Glutamatergic neuron (in vitro differentiated cells): Measurements from ENCODE around the gene OTX2. TPM values are rescaled to one million over a fixed set of nuclear protein-coding genes. Genes with fewer than 3 reads are reported as not detected.
A peak's percentile ranks its signal among the peaks of the same experiment; 100 is the strongest.

ENCODE experiments used
- DNase-seq: peaks from one replicate; pipeline ENCODE4 v3.0.0; 2022
- H3K27ac Mint-ChIP-seq: one replicate; pipeline ENCODE4 v1.8.0; 2020; ENCODE audit warnings: mild to moderate bottlenecking, mixed read lengths, inconsistent platforms; ENCODE audit not compliant: unreplicated experiment
- H3K27me3 Mint-ChIP-seq: one replicate; pipeline ENCODE4 v1.8.0; 2020; ENCODE audit warnings: mild to moderate bottlenecking, moderate library complexity, mixed read lengths, inconsistent platforms; ENCODE audit not compliant: unreplicated experiment
- H3K36me3 Mint-ChIP-seq: one replicate; pipeline ENCODE4 v1.8.0; 2020; ENCODE audit warnings: mild to moderate bottlenecking, mixed read lengths, inconsistent platforms; ENCODE audit not compliant: unreplicated experiment
- H3K4me1 Mint-ChIP-seq: one replicate; pipeline ENCODE4 v1.8.0; 2020; ENCODE audit warnings: mild to moderate bottlenecking, low read depth, mixed read lengths, inconsistent platforms; ENCODE audit not compliant: unreplicated experiment
- H3K4me3 Mint-ChIP-seq: one replicate; pipeline ENCODE4 v1.8.0; 2020; ENCODE audit warnings: mild to moderate bottlenecking, mixed read lengths, inconsistent platforms; ENCODE audit not compliant: unreplicated experiment
- H3K9me3 Mint-ChIP-seq: one replicate; pipeline ENCODE4 v1.8.0; 2020; ENCODE audit warnings: mild to moderate bottlenecking, moderate library complexity, mixed read lengths, inconsistent platforms; ENCODE audit not compliant: unreplicated experiment
- CTCF ChIP-seq: fragments of 200-600 bp; sonication (generic); IDR thresholded peaks from one replicate; pipeline ENCODE4 v1.5.0; 2021; ENCODE audit not compliant: partially characterized antibody, unreplicated experiment
- total RNA-seq: library from RNA; stranded (reverse); fragmentation: NEBNext Ultra II Directional; extraction: Animal tissue kit (Norgen Biotek cat#: 25700); gene quantifications from one replicate; pipeline ENCODE4 v1.2.1, GENCODE V29; 2021; ENCODE audit not compliant: unreplicated experiment

Gene OTX2
- total RNA-seq, 1 donor from 2014 or later = 18.8 TPM

- peaks cover 28% of the 10 kb centered on the region for H3K9me3 Mint-ChIP-seq
- peaks cover 40% of the 10 kb centered on the region for H3K27me3 Mint-ChIP-seq
- H3K27ac Mint-ChIP-seq = peak overlapping the region; percentile 87
- H3K4me1 Mint-ChIP-seq = peaks cover 33% of the 10 kb centered on the region
- DNase-seq = no peak
- H3K4me3 Mint-ChIP-seq = peak overlapping the region; percentile 91
- TF ChIP-seq CTCF = no peak
- peaks cover 4% of the 10 kb centered on the region for H3K36me3 Mint-ChIP-seq
Measured at GRCh38 chr14:56809270-56810146, 771 bp downstream of the OTX2 start.

GRCh38 chr14:56808383-56809269 is 1.7 kb downstream of the OTX2 start:
- H3K27me3 Mint-ChIP-seq = peaks cover 38% of the 10 kb centered on the region
- peaks cover 6% of the 10 kb centered on the region for H3K36me3 Mint-ChIP-seq
- peaks cover 25% of the 10 kb centered on the region for H3K9me3 Mint-ChIP-seq
- peak overlapping the region; percentile 93 for H3K4me3 Mint-ChIP-seq
- peak overlapping the region; percentile 77 for H3K27ac Mint-ChIP-seq
- no peak for TF ChIP-seq CTCF
- peaks cover 33% of the 10 kb centered on the region for H3K4me1 Mint-ChIP-seq
- DNase-seq = peak; percentile 42

DNA sequence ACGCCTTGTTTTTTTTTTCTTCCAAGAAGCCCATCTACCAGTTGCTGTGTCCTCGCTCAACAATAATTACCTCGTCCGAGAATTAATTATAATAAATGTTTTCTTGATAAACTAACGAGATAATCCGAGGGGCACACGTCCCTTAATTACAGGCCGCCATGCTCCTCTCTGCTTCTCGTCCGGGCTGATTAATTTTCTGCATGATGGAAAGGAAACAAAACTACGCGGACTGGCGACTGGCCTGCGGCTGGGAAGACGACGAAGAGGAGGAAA is 2.2 kb downstream of the OTX2 start:
- no peak for DNase-seq
- Mint-ChIP-seq H3K9me3 (peaks cover 25% of the 10 kb centered on the region), H3K4me3 (peak overlapping the region; percentile 93), H3K27me3 (peaks cover 34% of the 10 kb centered on the region), H3K36me3 (peaks cover 6% of the 10 kb centered on the region), H3K27ac (peak overlapping the region; percentile 77), H3K4me1 (peaks cover 33% of the 10 kb centered on the region)
- no peak for TF ChIP-seq CTCF

DNA sequence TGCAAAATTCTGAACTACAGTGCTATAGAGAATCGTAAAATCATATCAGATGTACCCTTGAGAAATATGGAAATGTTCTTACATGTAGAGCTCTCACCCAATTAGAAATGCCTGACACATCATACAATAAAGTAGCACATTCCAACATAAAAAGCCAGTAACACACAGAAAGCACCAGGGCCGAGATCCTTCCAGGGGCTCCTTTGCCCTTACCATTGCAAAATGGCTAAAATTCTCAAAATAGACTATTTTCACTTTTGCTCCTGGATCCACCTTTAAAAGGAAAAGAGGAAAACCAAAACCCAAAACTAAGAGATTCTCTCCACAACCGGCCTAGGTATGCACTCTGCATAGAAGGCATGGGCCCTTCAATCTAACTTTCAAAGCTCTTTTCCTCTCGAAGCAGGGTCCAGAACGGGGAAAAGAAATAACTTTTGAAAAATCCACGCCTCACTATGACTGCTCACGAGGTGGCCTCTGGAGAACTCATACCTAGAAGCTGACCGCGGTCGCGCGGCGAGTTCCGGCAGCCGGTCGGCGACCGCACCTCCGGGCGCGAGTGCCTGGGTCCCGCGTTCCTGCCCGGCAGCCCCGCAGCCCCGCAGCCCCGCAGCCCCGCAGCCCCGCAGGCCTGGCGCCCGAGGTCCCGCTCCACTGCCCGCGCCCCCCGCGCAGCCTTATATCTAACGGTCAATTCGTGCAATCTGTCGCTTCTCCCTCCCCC is 2.7 kb downstream of the OTX2 start:
- Mint-ChIP-seq H3K9me3 (peaks cover 22% of the 10 kb centered on the region), H3K4me3 (peak overlapping the region; percentile 93), H3K36me3 (peaks cover 6% of the 10 kb centered on the region), H3K27me3 (peaks cover 30% of the 10 kb centered on the region), H3K4me1 (peaks cover 33% of the 10 kb centered on the region), H3K27ac (peak overlapping the region; percentile 77)
- DNase-seq = peak; percentile 29
- no peak for TF ChIP-seq CTCF
